Endothelial cell of umbilical vein (primary cell): ENCODE measurements around the gene LRRC23. TPM values are rescaled to one million over a fixed set of nuclear protein-coding genes. Genes with fewer than 3 reads are reported as not detected.
A peak's percentile ranks its signal among the peaks of the same experiment; 100 is the strongest.

Experiments used
- BruUV-seq: library from RNA; stranded (reverse); fragments of 400-500 nt; replicated peaks from 2 replicates; lab custom pipeline; 2021; lab: Mats Ljungman, UMichigan
- CTCF ChIA-PET: fragments of 300-600, 350-600 bp; sonication (Branson Sonifier 250); formaldehyde crosslinking; loops from one replicate; lab custom pipeline; 2021; ENCODE audit warnings: antibody characterized with exemption, inconsistent platforms; lab: Charles Lee
- POLR2A ChIA-PET: fragments of 300-600, 350-600 bp; sonication (Branson Sonifier 250); formaldehyde crosslinking; loops from one replicate; lab custom pipeline; 2021; ENCODE audit warnings: antibody characterized with exemption, inconsistent platforms; lab: Charles Lee
- DNase-seq: peaks from one replicate; pipeline ENCODE4 v3.0.0-alpha.2; 2011; ENCODE audit warnings: low read depth, low spot score
- FAIRE-seq: peaks from 2 replicates; lab custom pipeline; 2011; peaks lifted over from hg19 to GRCh38; lab: Jason Lieb, UNC
- H2AFZ ChIP-seq: 2 replicates; pipeline ENCODE4 v1.6.0; 2012; ENCODE audit warnings: low read depth, low read length, control low read depth, inconsistent platforms
- H3K27ac ChIP-seq: 2 replicates; pipeline ENCODE4 v1.5.1; 2011; ENCODE audit warnings: low read depth, mild to moderate bottlenecking, control low read depth, low read length, moderate library complexity; ENCODE audit not compliant: insufficient read depth
- H3K27me3 ChIP-seq, 2 experiments: 2 replicates each; pipeline versions ENCODE4 v1.6.0 to v1.6.1; 2011; ENCODE audit warnings: low read length in 2 of 2, mixed read lengths in 1 of 2; ENCODE audit not compliant: control insufficient read depth in 2 of 2, insufficient read depth in 2 of 2
- H3K36me3 ChIP-seq, 2 experiments: 2 replicates in 1 of 2; 3 replicates in 1 of 2; pipeline ENCODE4 v1.5.1; 2011; ENCODE audit warnings: low read length in 2 of 2, mild to moderate bottlenecking in 1 of 2, moderate library complexity in 1 of 2; ENCODE audit not compliant: control insufficient read depth in 2 of 2, insufficient read depth in 2 of 2; ENCODE audit errors: extremely low read depth in 1 of 2
- H3K4me1 ChIP-seq: 3 replicates; pipeline ENCODE4 v1.5.1; 2011; ENCODE audit warnings: mild to moderate bottlenecking, low read length; ENCODE audit not compliant: control insufficient read depth, insufficient read depth; ENCODE audit errors: extremely low read depth
- H3K4me2 ChIP-seq: 2 replicates; pipeline ENCODE4 v1.6.1; 2011; ENCODE audit warnings: low read length, control low read depth, mixed read lengths; ENCODE audit not compliant: insufficient read depth
- H3K4me3 ChIP-seq, 3 experiments: fragments of 200-600 bp in 1 of 3; sonication (generic), shearing (Covaris generic) in 1 of 3; replicated peaks in 1 of 3; 2 replicates each; pipeline ENCODE4 v1.5.1; 2011 to 2016; ENCODE audit warnings: control low read depth in 3 of 3, low read length in 3 of 3, mild to moderate bottlenecking in 2 of 3, inconsistent platforms in 1 of 3, low read depth in 1 of 3, moderate library complexity in 1 of 3; ENCODE audit not compliant: insufficient read depth in 1 of 3
- H3K79me2 ChIP-seq: 2 replicates; pipeline ENCODE4 v1.6.0; 2012; ENCODE audit warnings: low read length, inconsistent platforms; ENCODE audit not compliant: control insufficient read depth, insufficient read depth
- H3K9ac ChIP-seq: replicated peaks from 2 replicates; pipeline ENCODE3; 2011; ENCODE audit warnings: low read length, control low read depth; ENCODE audit not compliant: insufficient read depth; ENCODE audit errors: extremely low read depth
- H3K9me1 ChIP-seq: replicated peaks from 3 replicates; pipeline ENCODE4 v1.6.0; 2011; ENCODE audit warnings: mild to moderate bottlenecking, low read length; ENCODE audit not compliant: control insufficient read depth, insufficient read depth; ENCODE audit errors: extremely low read depth
- H3K9me3 ChIP-seq: replicated peaks from 2 replicates; pipeline ENCODE4 v1.5.1; 2012; ENCODE audit warnings: low read length, inconsistent platforms; ENCODE audit not compliant: control insufficient read depth, insufficient read depth
- H4K20me1 ChIP-seq: replicated peaks from 2 replicates; pipeline ENCODE3; 2011; ENCODE audit warnings: mild to moderate bottlenecking, low read length; ENCODE audit not compliant: control insufficient read depth, insufficient read depth; ENCODE audit errors: extremely low read depth
- EZH2 ChIP-seq: IDR thresholded peaks from 2 replicates; pipeline ENCODE4 v1.6.1; 2012; ENCODE audit warnings: borderline replicate concordance, low read depth, mild to moderate bottlenecking, moderate library complexity, low read length, inconsistent platforms; ENCODE audit not compliant: severe bottlenecking
- FOS ChIP-seq: IDR thresholded peaks from 2 replicates; pipeline ENCODE4 v1.6.1; 2011; ENCODE audit warnings: mild to moderate bottlenecking, low read length, moderate library complexity, borderline replicate concordance; ENCODE audit not compliant: insufficient read depth
- GATA2 ChIP-seq: IDR thresholded peaks from 2 replicates; pipeline ENCODE4 v1.7.0; 2011; ENCODE audit warnings: low read depth, mild to moderate bottlenecking, moderate library complexity, mixed read lengths, low read length; ENCODE audit not compliant: insufficient read length, insufficient read depth
- JUN ChIP-seq: IDR thresholded peaks from 2 replicates; pipeline ENCODE4 v1.6.1; 2011; ENCODE audit warnings: borderline replicate concordance, low read depth; ENCODE audit not compliant: insufficient read length, insufficient read depth
- MYC ChIP-seq: IDR thresholded peaks from one replicate; pipeline ENCODE4 v1.6.1; 2011; ENCODE audit warnings: mild to moderate bottlenecking, low read depth, low read length
- POLR2A ChIP-seq: IDR thresholded peaks from 2 replicates; pipeline ENCODE4 v1.6.1; 2012; ENCODE audit warnings: low read depth, mild to moderate bottlenecking, control low read depth, low read length
- POLR2AphosphoS5 ChIP-seq: IDR thresholded peaks from 2 replicates; pipeline ENCODE4 v1.6.1; 2012; ENCODE audit warnings: low read depth, mild to moderate bottlenecking, control low read depth, low read length, moderate library complexity; ENCODE audit not compliant: insufficient read depth
- dilution Hi-C: fragments of 300-500 bp; cut with MboI; formaldehyde crosslinking; loops from one replicate; pipeline ENCODE4 v1.15.0; 2019; ENCODE audit warnings: low sequenced_read_pairs; ENCODE audit not compliant: extremely low pct_ligation_motif_present
- intact Hi-C: fragments of 100-400 bp; cut with micrococcal nuclease; formaldehyde crosslinking; loops from one replicate; pipeline ENCODE4 v1.10.0; 2022
- polyA plus RNA-seq, 4 experiments: library from polyadenylated mRNA; depleted of rRNA in 3 of 4; stranded (reverse) in 3 of 4; unstranded in 1 of 4; fragments of >200 nt; gene quantifications; 2 replicates each; pipeline versions ENCODE4 v1.2.1 to v1.2.3, GENCODE V29; 2011 to 2012; ENCODE audit warnings: missing spikeins in 1 of 4
- total RNA-seq: library from RNA; stranded (reverse); gene quantifications from 2 replicates; pipeline ENCODE4 v1.2.3, GENCODE V29; 2021
- TF ChIP-seq, protein P1 (sequence below): IDR thresholded peaks from 2 replicates; pipeline ENCODE4 v1.6.1; 2011; ENCODE audit not compliant: insufficient read depth, insufficient read length
- TF ChIP-seq, protein P2 (sequence below), 2 donors: IDR thresholded peaks; 1 replicate in 1 of 2; 2 replicates in 1 of 2; pipeline ENCODE4 v1.5.1; 2011; ENCODE audit warnings: low read length in 2 of 2, mild to moderate bottlenecking in 2 of 2, moderate library complexity in 2 of 2, control low read depth in 1 of 2, inconsistent platforms in 1 of 2, low read depth in 1 of 2; ENCODE audit not compliant: insufficient read depth in 1 of 2; ENCODE audit errors: extremely low read depth in 1 of 2

LRRC23 gene
- total and polyA plus RNA-seq, 2 donors (not counting 3 experiments of a cell fraction or from before 2014, with no cell fraction given) = 3.1 to 3.5 TPM

DNA sequence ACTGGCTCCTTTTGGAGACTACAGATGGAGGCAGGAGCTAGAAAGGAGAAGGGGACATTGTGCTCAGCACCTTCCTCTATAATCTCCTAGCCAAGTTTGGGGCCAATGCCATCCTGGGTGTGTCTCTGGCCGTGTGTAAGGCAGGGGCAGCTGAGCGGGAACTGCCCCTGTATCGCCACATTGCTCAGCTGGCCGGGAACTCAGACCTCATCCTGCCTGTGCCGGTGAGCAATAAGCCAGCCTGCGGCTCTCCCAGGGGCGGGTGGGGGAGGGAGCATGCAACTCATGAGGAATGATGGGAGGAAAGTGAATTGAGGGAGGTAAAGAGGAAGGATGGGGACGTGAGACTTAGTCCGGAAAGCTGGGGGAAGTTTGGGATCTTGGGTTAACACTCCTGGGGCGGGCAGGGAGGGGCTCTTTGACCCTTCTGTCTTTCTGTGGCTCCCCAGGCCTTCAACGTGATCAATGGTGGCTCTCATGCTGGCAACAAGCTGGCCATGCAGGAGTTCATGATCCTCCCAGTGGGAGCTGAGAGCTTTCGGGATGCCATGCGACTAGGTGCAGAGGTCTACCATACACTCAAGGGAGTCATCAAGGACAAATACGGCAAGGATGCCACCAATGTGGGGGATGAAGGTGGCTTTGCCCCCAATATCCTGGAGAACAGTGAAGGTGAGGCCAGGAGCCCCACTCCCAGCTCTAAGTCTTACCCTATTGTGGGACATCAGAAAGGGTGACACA, 13.0 kb downstream of the LRRC23 start:
- Histone ChIP-seq H3K4me1 (peaks cover 11% of the 10 kb centered on the region), H3K27me3 (no peaks in the 10 kb centered on the region), H4K20me1 (no peaks in the 10 kb centered on the region), H3K9me3 (no peaks in the 10 kb centered on the region), H3K9me1 (no peaks in the 10 kb centered on the region), H3K79me2 (no peaks in the 10 kb centered on the region), H3K9ac (no peak overlapping the region), H2AFZ (no peak overlapping the region), H3K36me3 (no peaks in the 10 kb centered on the region), H3K4me2 (no peak overlapping the region), H3K27ac (no peak overlapping the region), H3K4me3 (no peak overlapping the region)
- no TSS peak for BruUV-seq
- ChIA-PET CTCF (interaction anchor here (0.7 to 3.5 kb wide), 3 partner anchors 27 to 48 kb away, joined by 3 to 12 read pairs (median 3); partner anchors contain the start of gene SPSB2), POLR2A (no interaction called here)
- DNase-seq (no peak), FAIRE-seq (no peak)
- TF ChIP-seq, protein P1, sequence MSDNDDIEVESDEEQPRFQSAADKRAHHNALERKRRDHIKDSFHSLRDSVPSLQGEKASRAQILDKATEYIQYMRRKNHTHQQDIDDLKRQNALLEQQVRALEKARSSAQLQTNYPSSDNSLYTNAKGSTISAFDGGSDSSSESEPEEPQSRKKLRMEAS = no peak
- TF ChIP-seq POLR2A = no peak
- no peak for TF ChIP-seq FOS
- TF ChIP-seq EZH2 = no peak
- TF ChIP-seq GATA2 = no peak
- TF ChIP-seq MYC = no peak
- intact Hi-C loops (no loop called here), dilution Hi-C loops (no loop called here)

DNA sequence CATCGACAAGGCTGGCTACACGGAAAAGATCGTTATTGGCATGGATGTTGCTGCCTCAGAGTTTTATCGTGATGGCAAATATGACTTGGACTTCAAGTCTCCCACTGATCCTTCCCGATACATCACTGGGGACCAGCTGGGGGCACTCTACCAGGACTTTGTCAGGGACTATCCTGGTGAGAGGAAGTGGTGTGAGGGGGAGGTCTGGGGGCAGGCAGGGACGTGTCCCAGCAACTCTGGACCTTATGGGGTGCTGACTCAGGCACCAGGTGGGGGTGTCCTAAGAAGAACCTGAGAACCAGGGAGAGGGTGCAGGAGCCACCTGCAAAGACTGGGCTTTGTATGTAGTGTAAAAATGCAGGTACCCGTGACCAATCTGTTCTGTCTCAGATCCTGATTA, 15.0 kb downstream of the LRRC23 start:
- FAIRE-seq (peak; percentile 38), DNase-seq (no peak)
- no TSS peak for BruUV-seq
- Histone ChIP-seq H3K4me3 (no peak overlapping the region), H3K27me3 (no peaks in the 10 kb centered on the region), H3K27ac (no peak overlapping the region), H3K9me3 (no peaks in the 10 kb centered on the region), H3K9me1 (no peaks in the 10 kb centered on the region), H3K36me3 (no peaks in the 10 kb centered on the region), H3K4me2 (no peak overlapping the region), H2AFZ (no peak overlapping the region), H3K9ac (no peak overlapping the region), H4K20me1 (no peaks in the 10 kb centered on the region), H3K4me1 (peaks cover 10% of the 10 kb centered on the region), H3K79me2 (no peaks in the 10 kb centered on the region)
- intact Hi-C loops (no loop called here), dilution Hi-C loops (no loop called here)
- POLR2A ChIA-PET = interaction anchor here (0.5 kb wide), 1 partner anchor 12 kb away, joined by 4 read pairs; no protein-coding TSS in a partner anchor
- TF ChIP-seq GATA2 (no peak), EZH2 (no peak), MYC (no peak), POLR2AphosphoS5 (no peak), JUN (no peak), FOS (no peak), POLR2A (no peak)
- TF ChIP-seq, protein P1 = no peak
- TF ChIP-seq, protein P2, sequence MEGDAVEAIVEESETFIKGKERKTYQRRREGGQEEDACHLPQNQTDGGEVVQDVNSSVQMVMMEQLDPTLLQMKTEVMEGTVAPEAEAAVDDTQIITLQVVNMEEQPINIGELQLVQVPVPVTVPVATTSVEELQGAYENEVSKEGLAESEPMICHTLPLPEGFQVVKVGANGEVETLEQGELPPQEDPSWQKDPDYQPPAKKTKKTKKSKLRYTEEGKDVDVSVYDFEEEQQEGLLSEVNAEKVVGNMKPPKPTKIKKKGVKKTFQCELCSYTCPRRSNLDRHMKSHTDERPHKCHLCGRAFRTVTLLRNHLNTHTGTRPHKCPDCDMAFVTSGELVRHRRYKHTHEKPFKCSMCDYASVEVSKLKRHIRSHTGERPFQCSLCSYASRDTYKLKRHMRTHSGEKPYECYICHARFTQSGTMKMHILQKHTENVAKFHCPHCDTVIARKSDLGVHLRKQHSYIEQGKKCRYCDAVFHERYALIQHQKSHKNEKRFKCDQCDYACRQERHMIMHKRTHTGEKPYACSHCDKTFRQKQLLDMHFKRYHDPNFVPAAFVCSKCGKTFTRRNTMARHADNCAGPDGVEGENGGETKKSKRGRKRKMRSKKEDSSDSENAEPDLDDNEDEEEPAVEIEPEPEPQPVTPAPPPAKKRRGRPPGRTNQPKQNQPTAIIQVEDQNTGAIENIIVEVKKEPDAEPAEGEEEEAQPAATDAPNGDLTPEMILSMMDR (IDR thresholded peaks at IDR 0.05; ENCODE audit: extremely low read depth in 1 of 2, insufficient read depth in 1 of 2, low read depth in 1 of 2, low read length in 2 of 2) = no peak
- CTCF ChIA-PET = interaction anchor here (1.5 kb wide), 1 partner anchor 47 kb away, joined by 6 read pairs; the partner anchor contains the start of gene SPSB2
